ENCODE results near the gene DSG4. TPM values are rescaled to one million over a fixed set of nuclear protein-coding genes. Genes with fewer than 3 reads are reported as not detected.

DSG4 gene
- total RNA-seq, 2 donors from 2014 or later: not detected

GRCh38 chr18:31403409-31403808, 26.8 kb downstream of the DSG4 start:
- H3K27me3 ChIP-seq (ENCODE audit: control insufficient read depth, insufficient read depth, low read length, poor library complexity, severe bottlenecking): no peaks in the 10 kb centered on the region
- H3K4me3 Mint-ChIP-seq: no peak overlapping the region
- H3K4me1 Mint-ChIP-seq: no peaks in the 10 kb centered on the region
- TF ChIP-seq CTCF (conservative IDR thresholded peaks at IDR 0.05): no peak
- no peaks in the 10 kb centered on the region for H3K36me3 ChIP-seq (ENCODE audit: control insufficient read depth, insufficient read depth, low read length)
- H3K9me3 Mint-ChIP-seq: no peaks in the 10 kb centered on the region
- H3K9me3 ChIP-seq (ENCODE audit: control insufficient read depth, low read length): no peaks in the 10 kb centered on the region
- H3K36me3 Mint-ChIP-seq (ENCODE audit: low read depth): no peaks in the 10 kb centered on the region
- no peak overlapping the region for H3K27ac ChIP-seq (ENCODE audit: low read depth, low read length)
- H3K4me1 ChIP-seq (ENCODE audit: control insufficient read depth, insufficient read depth, low read length): no peaks in the 10 kb centered on the region
- 90 to 100% methylated on average over 1 to 2 of the region's 2 CpGs for WGBS, 2 experiments (ENCODE audit: insufficient coverage in 1 of 2, insufficient read length in 1 of 2)
- no peaks in the 10 kb centered on the region for H3K27me3 Mint-ChIP-seq (ENCODE audit: insufficient read depth)
- no peak overlapping the region for H3K9ac ChIP-seq (ENCODE audit: extremely low read depth, low read length, poor library complexity, severe bottlenecking)
- no peak overlapping the region for H3K27ac Mint-ChIP-seq
- H3K4me3 ChIP-seq (ENCODE audit: low read length): no peak overlapping the region
- no peak for DNase-seq

GRCh38 chr18:31407649-31408048, 31.1 kb downstream of the DSG4 start:
- TF ChIP-seq CTCF (conservative IDR thresholded peaks at IDR 0.05): no peak
- no peaks in the 10 kb centered on the region for H3K27me3 ChIP-seq (ENCODE audit: control insufficient read depth, insufficient read depth, low read length, poor library complexity, severe bottlenecking)
- no peaks in the 10 kb centered on the region for H3K4me1 Mint-ChIP-seq
- no peak for DNase-seq
- no peak overlapping the region for H3K4me3 ChIP-seq (ENCODE audit: low read length)
- no peaks in the 10 kb centered on the region for H3K4me1 ChIP-seq (ENCODE audit: control insufficient read depth, insufficient read depth, low read length)
- H3K27ac ChIP-seq (ENCODE audit: low read depth, low read length): no peak overlapping the region
- no peaks in the 10 kb centered on the region for H3K27me3 Mint-ChIP-seq (ENCODE audit: insufficient read depth)
- 90 to 93% methylated on average over 2 to 3 of the region's 3 CpGs for WGBS, 2 experiments (ENCODE audit: insufficient coverage in 1 of 2, insufficient read length in 1 of 2)
- no peak overlapping the region for H3K4me3 Mint-ChIP-seq
- H3K9me3 ChIP-seq (ENCODE audit: control insufficient read depth, low read length): no peaks in the 10 kb centered on the region
- no peak overlapping the region for H3K27ac Mint-ChIP-seq
- no peaks in the 10 kb centered on the region for H3K9me3 Mint-ChIP-seq
- no peaks in the 10 kb centered on the region for H3K36me3 ChIP-seq (ENCODE audit: control insufficient read depth, insufficient read depth, low read length)
- H3K36me3 Mint-ChIP-seq (ENCODE audit: low read depth): no peaks in the 10 kb centered on the region
- H3K9ac ChIP-seq (ENCODE audit: extremely low read depth, low read length, poor library complexity, severe bottlenecking): no peak overlapping the region

- no peak overlapping the region for H3K9ac ChIP-seq (ENCODE audit: extremely low read depth, low read length, poor library complexity, severe bottlenecking)
- peak; percentile 42 for DNase-seq
- no peak overlapping the region for H3K27ac Mint-ChIP-seq
- no peaks in the 10 kb centered on the region for H3K27me3 ChIP-seq (ENCODE audit: control insufficient read depth, insufficient read depth, low read length, poor library complexity, severe bottlenecking)
- no peaks in the 10 kb centered on the region for H3K4me1 Mint-ChIP-seq
- no peaks in the 10 kb centered on the region for H3K9me3 ChIP-seq (ENCODE audit: control insufficient read depth, low read length)
- no peaks in the 10 kb centered on the region for H3K36me3 Mint-ChIP-seq (ENCODE audit: low read depth)
- H3K27ac ChIP-seq (ENCODE audit: low read depth, low read length): no peak overlapping the region
- no peak overlapping the region for H3K4me3 Mint-ChIP-seq
- no peak for TF ChIP-seq CTCF (conservative IDR thresholded peaks at IDR 0.05)
- H3K9me3 Mint-ChIP-seq: no peaks in the 10 kb centered on the region
- 79 to 84% methylated on average over 4 of the region's 4 CpGs for WGBS, 2 experiments (ENCODE audit: insufficient coverage in 1 of 2, insufficient read length in 1 of 2)
- H3K4me1 ChIP-seq (ENCODE audit: control insufficient read depth, insufficient read depth, low read length): no peaks in the 10 kb centered on the region
- no peak overlapping the region for H3K4me3 ChIP-seq (ENCODE audit: low read length)
- no peaks in the 10 kb centered on the region for H3K27me3 Mint-ChIP-seq (ENCODE audit: insufficient read depth)
- no peaks in the 10 kb centered on the region for H3K36me3 ChIP-seq (ENCODE audit: control insufficient read depth, insufficient read depth, low read length)
Measured at GRCh38 chr18:31409276-31409675, 32.7 kb downstream of the DSG4 start.
